GM18907 (cell line): ENCODE data around the gene PAN3.
"Not testable (repeated sequence)": the region's sequence is repeated elsewhere in the genome, so short reads cannot be mapped to it uniquely, and the experiment has no call there.

Source experiments
- ATAC-seq: cut with Tn5 transposase; IDR thresholded peaks from one replicate; pipeline ENCODE4 v1.9.1; 2021; ENCODE audit warnings: mild to moderate bottlenecking, moderate library complexity; ENCODE audit not compliant: unreplicated experiment

The PAN3 gene

DNA sequence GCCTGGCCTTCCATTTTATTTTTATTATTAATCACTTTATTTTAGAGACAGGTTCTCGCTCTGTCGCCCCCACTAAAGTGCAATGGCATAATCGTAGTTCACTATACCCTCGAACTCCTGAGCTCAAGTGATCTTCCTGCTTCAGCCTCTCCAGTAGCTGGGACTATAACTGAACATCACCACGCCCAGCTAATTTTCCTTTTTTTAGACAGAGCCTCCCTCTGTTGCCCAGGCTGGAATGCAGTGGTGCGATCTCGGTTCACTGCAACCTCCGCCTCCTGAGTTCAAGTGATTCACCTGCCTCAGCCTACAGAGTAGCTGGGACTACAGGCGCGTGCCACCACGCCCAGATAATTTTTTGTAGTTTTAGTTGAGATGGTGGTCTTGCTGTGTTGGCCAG lies 6.7 kb upstream of the PAN3 start:
- no peak for ATAC-seq

DNA sequence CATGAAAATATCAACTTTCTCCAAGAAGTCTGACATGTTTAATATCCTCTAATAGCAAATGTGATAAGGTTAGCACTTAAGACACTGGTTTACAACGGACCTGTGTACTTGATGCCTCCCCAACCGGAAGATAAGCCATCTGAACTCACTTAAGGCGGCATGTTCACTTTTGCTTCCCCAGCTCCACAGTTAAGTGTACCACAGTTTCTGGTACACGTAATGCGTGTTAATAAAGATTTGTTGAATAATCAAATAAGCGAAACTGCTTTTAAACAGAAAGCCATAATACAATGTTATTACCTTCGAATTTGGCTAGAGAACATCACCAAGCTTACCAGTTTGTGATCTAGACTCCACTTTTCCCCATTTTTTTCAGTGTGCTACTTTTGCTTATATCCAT lies 1.4 kb upstream of the PAN3 start:
- ATAC-seq, result no peak

DNA sequence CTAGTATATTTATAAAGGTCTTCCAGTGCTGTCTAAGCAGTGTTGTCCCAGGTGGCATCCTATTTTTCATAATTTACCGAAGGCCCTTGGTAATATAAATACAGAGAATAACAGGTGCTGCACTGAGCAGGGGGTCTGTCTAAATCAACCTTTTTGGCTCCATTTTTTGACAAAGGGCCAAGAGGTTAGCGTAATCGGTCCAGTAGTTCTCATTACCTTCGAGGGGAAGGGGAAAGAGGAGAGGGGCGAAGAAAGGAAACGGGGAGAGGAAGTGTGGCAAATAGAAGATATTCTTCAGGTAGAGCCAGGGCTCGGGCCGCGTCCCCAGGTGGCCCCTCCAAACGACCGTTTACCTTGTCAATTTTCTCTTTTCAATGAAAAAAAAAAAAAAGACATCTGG lies 749 bp upstream of the PAN3 start:
- peak; percentile 14 for ATAC-seq

DNA sequence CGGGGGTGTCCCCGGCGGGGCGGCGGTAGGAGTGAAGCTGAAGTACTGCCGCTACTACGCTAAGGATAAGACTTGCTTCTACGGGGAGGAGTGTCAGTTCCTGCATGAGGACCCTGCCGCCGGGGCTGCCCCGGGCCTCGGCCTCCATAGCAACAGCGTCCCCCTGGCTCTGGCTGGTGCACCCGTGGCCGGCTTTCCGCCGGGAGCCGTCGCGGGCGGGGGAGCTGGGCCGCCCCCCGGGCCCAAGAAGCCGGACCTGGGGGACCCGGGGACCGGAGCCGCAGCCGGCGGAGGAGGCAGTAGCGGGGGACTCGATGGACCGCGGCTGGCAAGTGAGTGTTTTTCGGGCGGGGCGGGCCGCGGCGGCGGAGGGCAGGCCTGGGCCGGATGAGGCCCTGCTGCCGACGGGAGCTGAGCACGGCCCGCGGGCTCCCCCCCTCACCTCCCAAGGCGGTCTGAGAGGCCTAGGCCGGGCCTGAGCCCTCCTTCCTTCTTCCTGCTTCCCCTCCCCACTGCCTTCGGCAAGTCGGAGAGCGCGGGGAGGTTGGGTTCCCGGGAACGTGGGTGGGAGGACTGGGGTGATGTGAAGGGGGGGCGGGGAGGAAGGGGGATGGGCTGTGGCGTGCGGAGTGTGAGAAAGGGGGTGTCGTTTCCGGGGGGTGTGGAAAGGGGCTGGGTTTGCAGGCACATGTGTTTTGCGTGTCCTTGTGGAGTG lies 568 bp downstream of the PAN3 start:
- ATAC-seq, result peak; percentile 45

DNA sequence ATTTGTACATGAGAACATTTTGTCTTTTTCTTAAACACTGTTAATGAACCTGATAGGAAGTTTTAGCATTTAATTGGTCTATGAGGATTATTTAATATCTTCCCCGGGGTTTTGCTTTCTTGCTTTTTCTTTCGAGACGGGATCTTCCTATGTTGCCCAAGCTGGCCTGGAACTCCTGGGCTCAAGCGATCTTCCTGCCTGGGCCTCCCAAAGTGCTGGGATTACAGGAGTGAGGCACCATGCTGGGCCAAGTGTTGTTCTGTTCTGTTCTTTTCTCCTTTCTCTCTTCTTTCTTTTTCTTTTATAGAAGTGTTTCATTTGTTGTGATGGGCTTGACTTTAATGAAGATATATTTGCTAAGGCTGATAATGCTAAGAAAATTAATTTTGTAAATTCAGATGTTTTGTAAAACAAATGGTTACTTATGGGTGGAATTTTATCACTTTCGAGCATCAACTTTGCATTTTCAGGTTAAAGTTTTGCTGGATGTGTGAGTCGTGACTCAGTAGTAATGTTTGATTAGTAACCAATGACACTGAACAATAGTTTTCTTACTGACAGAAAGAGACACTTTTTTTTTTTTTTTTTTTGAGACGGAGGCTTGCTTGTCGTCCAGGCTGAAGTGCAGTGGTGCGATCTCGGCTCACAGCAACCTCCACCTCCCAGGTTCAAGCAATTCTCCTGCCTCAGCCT lies 2.2 kb downstream of the PAN3 start:
- ATAC-seq, result no peak

DNA sequence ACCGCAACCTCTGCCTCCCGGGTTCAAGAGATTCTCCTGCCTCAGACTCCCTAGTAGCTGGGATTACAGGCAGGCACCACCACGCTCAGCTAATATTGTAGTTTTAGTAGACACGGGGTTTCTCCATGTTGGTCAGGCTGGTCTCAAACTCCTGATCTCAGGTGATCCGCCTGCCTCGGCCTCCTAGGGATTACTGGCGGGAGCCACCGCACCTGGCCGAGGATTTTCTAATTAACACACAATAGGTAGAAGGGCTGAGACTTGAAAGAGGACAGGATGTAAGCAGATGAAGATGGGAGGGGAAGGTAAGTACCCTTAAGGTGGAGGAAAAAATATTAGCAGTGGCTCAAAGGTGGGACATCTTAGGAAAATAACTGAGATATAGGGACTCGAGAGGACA lies 3.2 kb downstream of the PAN3 start:
- ATAC-seq, result not testable (repeated sequence)

DNA sequence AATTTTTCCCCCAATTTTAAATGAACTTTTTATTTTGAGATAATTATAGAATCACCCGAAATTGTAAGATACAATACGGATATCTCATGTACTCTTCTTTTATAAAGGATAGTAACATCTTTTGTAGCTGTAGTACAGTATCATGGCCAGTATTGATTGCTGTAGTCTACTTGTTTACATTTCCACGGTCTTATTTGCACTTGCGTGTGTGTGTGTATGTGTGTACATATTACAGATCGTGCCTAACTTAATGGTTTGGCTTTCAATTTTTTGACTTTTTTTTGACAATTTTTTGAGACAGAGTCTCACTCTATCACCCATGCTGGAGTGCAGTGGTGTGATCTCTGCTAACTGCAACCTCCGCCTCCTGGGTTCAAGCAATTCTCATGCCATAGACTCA lies 6.7 kb downstream of the PAN3 start:
- ATAC-seq, result no peak

DNA sequence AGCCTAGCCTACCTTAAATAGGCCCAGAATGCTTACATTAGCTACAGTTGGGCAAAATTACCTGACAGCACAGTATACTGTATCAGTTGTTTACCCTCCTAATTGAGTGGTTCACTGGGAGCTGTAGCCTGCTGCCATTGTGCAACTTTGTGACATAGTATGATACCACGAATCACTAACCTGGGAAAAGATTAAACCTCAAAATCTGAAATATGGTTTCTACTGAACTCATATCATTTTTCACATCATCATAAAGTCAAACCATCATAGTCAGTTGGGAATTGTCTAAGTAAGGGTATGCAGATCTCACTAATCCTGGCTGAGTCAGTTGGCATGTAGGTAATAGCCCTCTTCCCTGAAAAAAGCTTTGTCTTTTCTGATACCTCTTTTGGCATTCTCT lies 9.2 kb downstream of the PAN3 start:
- no peak for ATAC-seq

DNA sequence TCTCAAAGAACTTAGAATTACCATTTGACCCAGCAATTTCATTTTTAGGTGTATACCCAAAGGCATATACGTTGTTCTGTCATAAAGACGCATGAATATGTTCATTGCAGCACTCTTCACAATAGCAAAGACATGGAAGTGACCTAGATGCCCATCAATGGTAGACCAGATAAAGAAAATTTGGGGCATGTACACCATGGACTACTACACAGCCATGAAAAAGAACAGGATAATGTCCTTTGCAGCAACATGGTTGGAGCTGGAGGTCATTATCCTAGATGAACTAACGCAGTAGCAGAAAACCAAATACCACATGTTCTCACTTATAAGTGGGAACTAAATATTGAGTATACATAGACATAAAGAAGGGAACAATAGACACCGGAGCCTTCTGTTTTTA lies 20.7 kb downstream of the PAN3 start:
- ATAC-seq, result no peak

DNA sequence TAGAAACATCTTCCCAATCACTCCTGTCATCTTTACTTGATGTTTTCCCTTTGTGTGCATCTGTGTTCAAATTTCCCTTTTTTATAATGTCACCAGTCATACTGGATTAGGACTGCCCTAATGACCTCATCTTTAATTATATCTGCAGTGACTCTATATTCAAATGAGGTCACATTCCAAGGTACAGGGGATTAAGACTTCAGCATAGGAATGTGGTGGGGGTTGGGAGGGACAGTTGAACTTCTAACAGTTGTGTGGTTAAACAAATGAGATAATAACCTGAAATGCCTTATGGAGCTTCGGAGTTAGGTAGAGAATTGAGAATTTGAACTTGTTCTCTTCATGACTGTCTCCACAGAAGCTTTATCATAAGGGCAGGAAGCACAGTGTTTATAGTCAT lies 23.0 kb downstream of the PAN3 start:
- no peak for ATAC-seq

DNA sequence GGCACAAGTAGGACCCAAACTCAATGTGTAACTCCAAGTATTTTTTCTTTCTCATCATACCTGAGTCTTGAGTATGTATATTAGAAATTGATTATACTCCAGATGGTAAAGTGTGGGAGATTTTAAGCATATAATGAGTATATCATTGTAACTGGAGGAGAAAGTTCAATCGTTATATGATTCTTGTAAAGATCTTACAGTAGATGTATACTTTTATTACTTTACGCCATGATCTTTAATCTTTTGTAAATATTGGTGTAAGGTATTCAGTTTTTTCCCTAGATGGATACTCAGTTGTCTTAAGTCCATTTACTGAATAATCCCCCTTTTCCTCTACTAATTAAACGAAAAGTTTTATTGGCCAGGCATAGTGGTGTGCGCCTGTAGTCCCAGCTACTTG lies 25.2 kb downstream of the PAN3 start:
- no peak for ATAC-seq

DNA sequence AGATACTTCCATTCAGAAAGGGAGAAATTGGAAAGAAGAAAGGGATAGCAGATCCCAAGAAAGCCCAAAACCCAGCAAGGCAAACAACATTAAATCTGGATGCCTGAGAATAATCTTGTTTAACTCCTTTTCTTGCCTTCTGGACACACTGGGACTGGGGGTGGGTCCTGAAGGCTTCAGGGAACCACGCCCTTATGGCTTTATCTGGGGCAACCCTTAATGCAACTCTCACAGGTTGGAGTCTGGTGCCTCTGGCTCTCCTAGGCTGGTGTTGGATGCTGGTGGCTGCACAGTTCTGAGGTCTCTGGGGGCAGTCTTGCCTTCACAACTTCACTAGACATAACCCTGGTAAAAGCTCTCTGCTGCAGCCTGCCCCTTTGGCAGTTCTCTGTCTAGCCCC lies 27.9 kb downstream of the PAN3 start:
- ATAC-seq, result no peak

DNA sequence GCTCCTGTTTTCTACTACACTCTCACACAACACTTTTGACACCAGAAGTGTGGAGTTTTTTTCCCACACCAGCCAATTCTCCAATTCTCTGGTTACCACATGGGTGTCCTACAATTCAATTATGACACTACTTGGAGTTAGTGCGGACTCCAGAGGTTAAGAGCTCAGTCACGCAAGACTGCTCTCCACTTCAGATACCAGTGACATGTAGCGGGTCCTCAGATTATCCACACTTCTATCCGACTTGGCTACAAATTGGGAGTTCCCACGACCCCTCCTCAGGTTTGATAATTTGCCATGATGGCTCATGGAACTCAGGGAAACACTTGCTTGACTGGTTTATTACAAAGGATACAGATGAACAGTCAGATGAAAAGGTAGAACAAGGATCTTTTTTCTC lies 32.9 kb downstream of the PAN3 start:
- no peak for ATAC-seq

DNA sequence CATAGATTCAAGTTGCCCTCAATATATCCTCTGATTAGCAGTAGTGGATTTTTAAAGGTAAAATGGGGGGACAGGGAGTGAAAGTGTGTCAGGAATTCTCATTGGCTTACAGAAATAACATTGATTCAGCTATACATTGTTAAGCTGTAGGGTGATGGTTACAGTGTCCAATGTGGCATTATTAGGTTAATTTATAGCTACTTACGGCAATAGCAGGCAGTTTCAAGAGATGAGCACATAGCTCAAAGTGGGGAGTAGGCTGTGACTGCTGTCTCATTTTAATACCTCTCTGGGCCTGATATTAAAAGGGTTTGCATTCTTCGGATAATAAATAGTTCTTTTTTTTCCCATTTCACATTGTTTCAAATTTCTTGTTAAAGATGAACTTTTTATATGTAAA lies 34.6 kb downstream of the PAN3 start:
- ATAC-seq, result no peak

DNA sequence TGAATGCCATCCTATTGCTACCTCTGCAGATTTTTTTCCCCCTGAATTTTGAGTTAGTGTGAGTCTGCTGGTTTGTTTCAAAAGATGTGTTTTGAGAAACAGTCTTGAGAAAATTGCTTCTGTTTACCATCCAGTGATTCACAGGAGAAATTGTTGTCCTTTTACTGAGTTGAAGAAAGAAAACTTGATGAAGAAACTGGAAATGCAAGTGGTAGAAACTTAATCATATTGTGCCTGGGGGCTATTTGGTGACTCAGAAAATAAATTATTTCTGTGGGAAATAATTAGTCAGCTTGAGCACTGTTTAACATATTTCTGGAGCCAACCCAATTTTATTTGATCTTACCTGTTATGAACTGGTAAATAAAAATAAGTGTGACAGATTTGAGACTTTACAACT lies 35.4 kb downstream of the PAN3 start:
- ATAC-seq, result no peak

DNA sequence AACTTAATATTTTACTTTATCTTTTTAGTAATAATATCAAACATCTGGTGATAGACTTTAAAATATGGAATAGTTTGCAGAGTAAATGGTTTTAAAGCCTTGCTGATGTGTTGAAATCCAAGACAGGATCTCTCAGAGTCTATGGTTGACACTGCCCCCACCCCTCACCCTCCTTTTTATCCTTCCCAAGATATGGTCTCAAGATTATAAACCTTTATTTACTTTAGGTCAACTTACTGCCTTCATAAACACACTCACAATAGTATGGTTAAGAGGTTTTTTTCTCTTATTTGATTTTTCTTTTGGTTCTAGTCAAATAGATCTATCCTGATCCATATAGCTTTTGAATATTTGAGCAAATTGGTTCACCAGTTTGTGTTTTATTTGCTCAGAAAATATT lies 39.0 kb downstream of the PAN3 start:
- no peak for ATAC-seq

DNA sequence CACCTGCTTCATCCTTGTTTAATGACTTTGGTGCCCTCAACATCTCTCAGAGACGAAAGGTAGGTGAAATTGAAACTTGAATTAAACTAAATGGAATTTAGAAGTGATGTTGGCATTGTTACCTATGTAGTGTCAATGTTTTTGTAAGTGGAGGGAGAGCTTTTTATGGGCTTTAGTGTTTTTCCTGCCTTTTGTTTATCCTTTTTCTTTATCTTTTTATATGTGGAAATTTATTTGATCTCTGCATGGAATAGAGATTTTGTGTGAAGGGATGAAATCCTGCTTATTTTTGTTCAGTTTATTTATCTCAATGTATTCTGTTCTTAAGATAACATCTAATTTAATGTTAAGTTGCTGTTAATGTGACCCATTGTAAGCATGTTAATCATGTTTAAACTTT lies 39.5 kb downstream of the PAN3 start:
- no peak for ATAC-seq

DNA sequence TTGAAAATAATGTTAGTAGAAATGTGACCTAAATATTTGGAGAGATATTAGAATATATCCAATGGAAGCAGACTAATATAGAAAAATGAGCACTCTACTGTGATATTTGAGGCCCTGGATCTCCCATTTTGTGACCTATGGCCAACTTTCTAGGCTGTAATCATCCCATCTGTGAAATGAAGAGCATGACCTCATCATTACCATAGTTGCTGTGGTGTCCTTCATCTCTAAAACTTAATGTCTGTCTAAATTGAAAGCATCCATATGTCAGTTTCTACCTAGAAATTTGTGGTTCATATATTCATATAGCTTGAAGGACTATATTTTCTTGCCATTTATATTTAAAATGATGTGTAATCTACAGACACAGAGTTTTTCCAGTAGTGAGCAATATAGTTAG lies 41.6 kb downstream of the PAN3 start:
- no peak for ATAC-seq

DNA sequence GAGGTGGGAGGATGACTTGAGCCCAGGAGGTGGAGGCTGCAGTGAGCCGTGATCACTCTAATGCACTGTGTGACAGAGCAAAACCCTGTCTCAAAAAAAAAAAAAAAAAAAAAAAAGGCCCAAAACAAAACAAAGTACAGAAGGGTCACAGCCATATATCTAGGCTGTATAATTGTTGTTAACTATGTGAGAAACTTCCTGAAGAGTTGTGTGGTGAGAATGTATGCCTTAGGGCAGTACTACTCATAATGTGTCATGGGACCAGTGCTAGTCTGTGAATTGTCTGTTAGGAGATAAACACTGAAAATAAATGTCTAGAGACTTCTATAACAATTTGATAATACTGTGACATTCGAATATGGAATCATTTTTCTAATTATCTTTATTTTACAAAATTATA lies 43.1 kb downstream of the PAN3 start:
- no peak for ATAC-seq

DNA sequence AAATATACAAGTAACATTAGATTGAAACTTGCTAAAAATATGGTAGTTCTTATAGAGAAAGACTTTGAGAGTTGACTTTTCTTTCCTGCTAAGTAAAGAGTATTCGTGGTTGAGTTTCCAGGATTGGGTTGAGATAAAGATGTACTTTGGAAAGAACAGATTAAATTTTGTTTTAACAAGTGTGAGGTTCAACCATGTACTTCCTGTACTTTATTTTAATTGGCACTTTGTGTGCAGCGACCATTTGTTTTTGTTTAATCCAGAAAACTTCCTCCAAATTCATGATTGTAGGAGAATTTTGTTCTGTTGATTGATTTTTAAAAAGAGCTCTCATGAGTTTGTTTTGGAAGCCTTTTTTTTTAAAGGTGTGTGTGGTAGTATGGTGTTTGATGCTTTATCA lies 46.9 kb downstream of the PAN3 start:
- no peak for ATAC-seq

DNA sequence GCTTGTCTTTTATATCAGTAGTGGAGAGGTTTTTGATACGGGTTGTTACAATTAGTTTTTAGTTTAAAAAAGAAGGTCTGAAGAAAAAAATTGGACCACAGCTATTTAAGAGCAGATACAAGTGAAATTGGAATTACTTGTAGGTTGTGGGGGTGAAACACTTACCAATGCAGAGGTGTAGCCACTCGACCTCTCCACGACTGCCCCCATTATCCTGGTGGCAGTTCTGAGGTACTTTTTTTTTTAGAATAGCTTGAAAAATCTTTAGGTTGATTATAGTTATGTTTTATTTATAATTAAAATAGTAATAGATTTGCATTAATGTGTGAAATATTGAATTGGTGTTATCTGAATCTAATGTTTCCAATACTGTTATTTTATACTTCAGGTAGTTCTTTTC lies 60.7 kb downstream of the PAN3 start:
- ATAC-seq, result no peak

DNA sequence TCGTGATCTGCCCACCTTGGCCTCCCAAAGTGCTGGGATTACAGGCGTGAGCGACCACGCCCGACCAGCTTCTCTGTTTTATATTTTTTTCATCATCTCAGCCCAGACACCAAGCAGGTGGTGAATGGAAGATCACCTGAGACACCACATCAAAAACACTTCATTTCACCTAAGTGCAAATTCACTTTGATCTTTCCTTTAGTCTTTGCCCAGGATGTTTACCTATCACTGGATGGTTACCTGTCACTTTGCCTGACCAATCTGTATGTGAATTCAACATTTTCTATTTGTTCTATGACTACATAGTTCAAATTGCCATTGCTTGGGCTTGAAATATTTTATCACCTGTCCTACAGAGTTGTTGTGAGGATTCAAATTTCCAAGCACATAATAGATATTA lies 65.7 kb downstream of the PAN3 start:
- ATAC-seq, result no peak
